Neural cell (in vitro differentiated cells): ENCODE results near the gene MDM4.

ENCODE experiments used
- CTCF ChIP-seq: fragments of 450-650 bp; IDR thresholded peaks from 2 replicates; pipeline ENCODE4 v1.5.1; 2014; ENCODE audit warnings: antibody characterized with exemption, mild to moderate bottlenecking, moderate library complexity; ENCODE audit not compliant: poor library complexity, severe bottlenecking
- EP300 ChIP-seq: fragments of 450-650 bp; conservative IDR thresholded peaks from 2 replicates; pipeline ENCODE4 v1.6.1; 2014; ENCODE audit warnings: antibody characterized with exemption, mild to moderate bottlenecking, moderate library complexity; ENCODE audit not compliant: poor library complexity, severe bottlenecking
- EZH2 ChIP-seq: fragments of 200-600, 300-800 bp; shearing (Covaris generic), sonication (generic); IDR thresholded peaks from 2 replicates; pipeline ENCODE4 v1.6.1; 2014; ENCODE audit warnings: antibody characterized with exemption, low read length, borderline replicate concordance, mild to moderate bottlenecking; ENCODE audit not compliant: insufficient read depth, poor library complexity, severe bottlenecking
- POLR2AphosphoS5 ChIP-seq: IDR thresholded peaks from 2 replicates; pipeline ENCODE4 v1.6.1; 2012

GRCh38 chr1:204523605-204524215 is 7.5 kb downstream of the MDM4 start:
- TF ChIP-seq POLR2AphosphoS5 = no peak
- no peak for TF ChIP-seq CTCF
- no peak for TF ChIP-seq EP300
- no peak for TF ChIP-seq EZH2
